ENCODE measurements around the gene IRF6.

DNA sequence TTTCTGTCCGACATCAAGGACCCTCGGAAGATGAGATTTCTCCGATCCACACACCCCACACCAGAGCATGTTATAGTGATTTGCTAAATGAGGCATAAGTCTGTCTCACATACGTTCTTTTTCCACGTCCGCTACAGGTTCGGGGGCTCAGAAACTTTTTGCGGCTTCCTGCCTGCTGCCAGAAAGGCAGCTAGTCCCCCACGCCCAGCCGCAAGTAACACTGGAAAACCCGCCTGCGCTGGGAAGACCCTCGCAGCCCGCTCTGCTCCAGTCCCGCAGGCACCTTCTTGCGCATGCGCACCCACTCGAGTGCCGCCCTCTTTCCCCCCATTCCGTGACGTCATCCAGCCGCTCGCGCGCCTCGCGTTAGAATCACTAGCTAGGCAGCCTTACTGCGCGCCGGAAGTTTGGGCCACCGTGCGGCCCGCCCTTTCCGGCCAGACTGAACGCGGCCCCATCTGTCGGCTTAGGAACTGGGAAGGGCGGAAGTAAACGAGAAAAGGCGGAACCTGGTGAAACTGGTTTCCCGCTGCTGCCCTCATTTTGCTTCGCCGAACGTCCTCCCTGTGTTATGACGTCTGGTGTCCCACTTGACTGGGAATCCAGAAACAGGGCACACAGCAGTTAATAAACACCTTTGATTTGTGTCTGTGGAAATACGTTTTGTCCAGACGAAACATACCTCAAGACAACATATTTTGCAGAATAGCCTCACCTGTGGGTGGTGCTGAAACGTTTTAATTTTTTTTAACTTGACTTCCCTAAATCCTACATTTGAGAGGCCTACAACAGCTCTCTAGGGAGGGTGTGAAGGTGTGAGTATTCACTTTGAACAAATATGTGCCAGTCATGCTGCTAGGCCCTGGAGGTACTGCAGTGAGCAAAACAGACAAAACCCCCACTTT, 21.4 kb downstream of the IRF6 start, which contains the start of gene C1orf74:
- TF ChIP-seq SPI1 (IDR thresholded peaks at IDR 0.05; ENCODE audit: low read depth, low read length) (peak; percentile 71), PAX5 (IDR thresholded peaks at IDR 0.05; ENCODE audit: insufficient read depth, low read length, severe bottlenecking) (no peak), TAF1 (IDR thresholded peaks at IDR 0.05; ENCODE audit: low read depth, low read length) (peak; percentile 61), POLR2A (IDR thresholded peaks at IDR 0.05; ENCODE audit: low read depth, low read length) (peak; percentile 87), POLR2AphosphoS5 (IDR thresholded peaks at IDR 0.05; ENCODE audit: low read depth, low read length) (peak; percentile 88)
